Liver (tissue), 9 donors: ENCODE results near the gene SLC37A4. TPM values are rescaled to one million over a fixed set of nuclear protein-coding genes. Genes with fewer than 3 reads are reported as not detected.

Source experiments
- DNase-seq: peaks from one replicate; pipeline ENCODE4 v3.0.0-alpha.2; 2017; ENCODE audit warnings: low spot score
- H3K27ac ChIP-seq, 2 donors: one replicate each; pipeline ENCODE4 v1.7.0; 2013; ENCODE audit warnings: inconsistent platforms in 2 of 2, low read length in 2 of 2, control low read depth in 1 of 2, low read depth in 1 of 2, mild to moderate bottlenecking in 1 of 2
- H3K27me3 ChIP-seq, 4 donors: one replicate each; pipeline versions ENCODE4 v1.6.1 to v1.7.0; 2013; ENCODE audit warnings: low read length in 3 of 4, inconsistent platforms in 1 of 4, mild to moderate bottlenecking in 1 of 4, moderate library complexity in 1 of 4; ENCODE audit not compliant: control insufficient read depth in 4 of 4, insufficient read depth in 4 of 4
- H3K36me3 ChIP-seq, 4 donors: one replicate each; pipeline versions ENCODE4 v1.6.1 to v1.7.0; 2013; ENCODE audit warnings: low read length in 3 of 4, mild to moderate bottlenecking in 3 of 4, low read depth in 1 of 4, moderate library complexity in 1 of 4; ENCODE audit not compliant: control insufficient read depth in 4 of 4, insufficient read depth in 3 of 4
- H3K4me1 ChIP-seq, 4 donors: one replicate each; pipeline versions ENCODE4 v1.6.1 to v1.7.0; 2013; ENCODE audit warnings: low read length in 3 of 4, mild to moderate bottlenecking in 3 of 4, moderate library complexity in 1 of 4; ENCODE audit not compliant: control insufficient read depth in 4 of 4, insufficient read depth in 4 of 4
- H3K4me3 ChIP-seq, 3 donors: one replicate each; pipeline versions ENCODE4 v1.6.1 to v1.7.0; 2013; ENCODE audit warnings: low read length in 3 of 3, control low read depth in 1 of 3, low read depth in 1 of 3, mild to moderate bottlenecking in 1 of 3
- H3K9ac ChIP-seq, 2 donors: one replicate each; pipeline ENCODE4 v1.7.0; 2013; ENCODE audit warnings: low read length in 2 of 2, mild to moderate bottlenecking in 2 of 2, moderate library complexity in 2 of 2, control low read depth in 1 of 2, low read depth in 1 of 2
- H3K9me3 ChIP-seq, 4 donors: one replicate each; pipeline versions ENCODE4 v1.6.1 to v1.7.0; 2013; ENCODE audit warnings: low read length in 3 of 4; ENCODE audit not compliant: control insufficient read depth in 4 of 4
- ATF3 ChIP-seq: IDR thresholded peaks from 2 replicates; pipeline ENCODE4 v1.6.1; 2016; ENCODE audit warnings: antibody characterized with exemption
- EGR1 ChIP-seq, 2 donors: IDR thresholded peaks; 2 replicates each; pipeline ENCODE4 v1.6.1; 2016 to 2018; ENCODE audit warnings: antibody characterized with exemption in 2 of 2, low read depth in 2 of 2
- FOXA1 ChIP-seq: IDR thresholded peaks from 2 replicates; pipeline ENCODE4 v1.6.1; 2016; ENCODE audit warnings: antibody characterized with exemption
- FOXA2 ChIP-seq: IDR thresholded peaks from 2 replicates; pipeline ENCODE4 v1.6.1; 2016; ENCODE audit warnings: antibody characterized with exemption
- HNF4A ChIP-seq, 2 donors: conservative IDR thresholded peaks; 2 replicates each; pipeline ENCODE4 v1.6.1; 2016; ENCODE audit warnings: antibody characterized with exemption in 2 of 2, mild to moderate bottlenecking in 2 of 2
- HNF4G ChIP-seq: IDR thresholded peaks from 2 replicates; pipeline ENCODE4 v1.6.1; 2016; ENCODE audit warnings: antibody characterized with exemption
- JUND ChIP-seq, 2 donors: IDR thresholded peaks; 2 replicates each; pipeline ENCODE4 v1.6.1; 2016; ENCODE audit warnings: antibody characterized with exemption in 2 of 2
- NR2F2 ChIP-seq: IDR thresholded peaks from 2 replicates; pipeline ENCODE4 v1.6.1; 2016; ENCODE audit warnings: antibody characterized with exemption
- RAD21 ChIP-seq, 2 donors: IDR thresholded peaks; 2 replicates each; pipeline ENCODE4 v1.6.1; 2016; ENCODE audit warnings: antibody characterized with exemption in 2 of 2, mild to moderate bottlenecking in 2 of 2
- RXRA ChIP-seq, 2 donors: IDR thresholded peaks; 2 replicates each; pipeline ENCODE4 v1.6.1; 2017 to 2018; ENCODE audit warnings: antibody characterized with exemption in 2 of 2, mild to moderate bottlenecking in 1 of 2
- SP1 ChIP-seq: IDR thresholded peaks from 2 replicates; pipeline ENCODE4 v1.6.1; 2018; ENCODE audit warnings: antibody characterized with exemption, mild to moderate bottlenecking
- TAF1 ChIP-seq: conservative IDR thresholded peaks from 2 replicates; pipeline ENCODE4 v1.6.1; 2016; ENCODE audit warnings: antibody characterized with exemption, mild to moderate bottlenecking
- WGBS: extraction: QIAGEN DNeasy Blood & Tissue Kit; methylation state at CpG from one replicate; pipeline ENCODE4 v1.1.7; 2013; 5-methylcytosine and 5-hydroxymethylcytosine counted together
- polyA plus RNA-seq, 2 donors: library from polyadenylated mRNA; stranded (reverse) in 1 of 2; unstranded in 1 of 2; fragments of 200-250 nt in 1 of 2; fragments of >200 nt in 1 of 2; fragmentation: Nextera tagmentation in 1 of 2; extraction: Ambion mirVana in 1 of 2; gene quantifications; one replicate each; pipeline versions ENCODE4 v1.2.1 to v1.2.3, GENCODE V29; 2013 to 2015
- total RNA-seq, 2 donors: library from RNA; depleted of rRNA; stranded (reverse); fragments of >200 nt; gene quantifications; one replicate each; pipeline ENCODE4 v1.2.3, GENCODE V29; 2014
- TF ChIP-seq, protein P1 (sequence below): IDR thresholded peaks from 2 replicates; pipeline ENCODE4 v1.6.1; 2016; ENCODE audit warnings: antibody characterized with exemption
- TF ChIP-seq, protein P2 (sequence below): fragments of 150-350 bp; IDR thresholded peaks from 2 replicates; pipeline ENCODE4 v1.5.1; 2017; ENCODE audit warnings: improper control_type of control experiment, low read depth, low read length; ENCODE audit not compliant: missing input control
- TF ChIP-seq, protein P3 (sequence below): IDR thresholded peaks from 2 replicates; pipeline ENCODE4 v1.6.1; 2016; ENCODE audit warnings: antibody characterized with exemption
- TF ChIP-seq, protein P4 (sequence below): IDR thresholded peaks from 2 replicates; pipeline ENCODE4 v1.6.1; 2016; ENCODE audit warnings: antibody characterized with exemption, mild to moderate bottlenecking
- donor health status: healthy.
- donor health status: healthy.
- donor health status: healthy.
- donor health status: healthy.
- donor health status: healthy.

The SLC37A4 gene
- total and polyA plus RNA-seq, 4 donors, result 62.7 to 184 (median 96.3) TPM

DNA sequence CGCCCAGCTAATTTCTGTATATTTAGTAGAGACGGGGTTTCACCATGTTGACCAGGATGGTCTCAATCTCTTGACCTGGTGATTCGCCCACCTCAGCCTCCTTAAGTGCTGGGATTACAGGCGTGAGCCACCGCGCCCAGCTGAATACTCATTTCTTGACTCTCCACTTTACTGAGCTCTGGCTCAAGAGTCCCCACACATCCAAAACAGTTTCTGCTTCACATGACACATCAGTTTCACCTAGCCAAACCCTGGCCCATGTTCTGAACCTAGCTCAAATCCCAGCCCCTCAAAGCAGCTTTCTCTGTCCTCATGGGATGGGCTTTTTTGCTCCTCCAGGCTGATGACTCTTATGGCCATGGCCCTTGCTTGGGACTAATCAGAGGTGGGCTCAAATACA is 16.5 kb upstream of the SLC37A4 start:
- 94% methylated on average over 6 of the region's 6 CpGs for WGBS
- Histone ChIP-seq H3K9me3 (no peaks in the 10 kb centered on the region), H3K9ac (no peak overlapping the region), H3K27me3 (no peaks in the 10 kb centered on the region), H3K27ac (no peak overlapping the region), H3K36me3 (peaks cover 30 to 73% (median 50%) of the 10 kb centered on the region in 4 donors), H3K4me1 (no peaks in the 10 kb centered on the region), H3K4me3 (no peak overlapping the region)
- TF ChIP-seq EGR1 (IDR thresholded peaks at IDR 0.05; ENCODE audit: low read depth in 2 of 2) (no peak), TAF1 (no peak), FOXA2 (no peak), RAD21 (IDR thresholded peaks at IDR 0.05) (no peak), ATF3 (no peak), SP1 (no peak), FOXA1 (no peak), HNF4G (no peak), HNF4A (conservative IDR thresholded peaks at IDR 0.05) (no peak), RXRA (IDR thresholded peaks at IDR 0.05) (no peak)
- TF ChIP-seq, protein P1, sequence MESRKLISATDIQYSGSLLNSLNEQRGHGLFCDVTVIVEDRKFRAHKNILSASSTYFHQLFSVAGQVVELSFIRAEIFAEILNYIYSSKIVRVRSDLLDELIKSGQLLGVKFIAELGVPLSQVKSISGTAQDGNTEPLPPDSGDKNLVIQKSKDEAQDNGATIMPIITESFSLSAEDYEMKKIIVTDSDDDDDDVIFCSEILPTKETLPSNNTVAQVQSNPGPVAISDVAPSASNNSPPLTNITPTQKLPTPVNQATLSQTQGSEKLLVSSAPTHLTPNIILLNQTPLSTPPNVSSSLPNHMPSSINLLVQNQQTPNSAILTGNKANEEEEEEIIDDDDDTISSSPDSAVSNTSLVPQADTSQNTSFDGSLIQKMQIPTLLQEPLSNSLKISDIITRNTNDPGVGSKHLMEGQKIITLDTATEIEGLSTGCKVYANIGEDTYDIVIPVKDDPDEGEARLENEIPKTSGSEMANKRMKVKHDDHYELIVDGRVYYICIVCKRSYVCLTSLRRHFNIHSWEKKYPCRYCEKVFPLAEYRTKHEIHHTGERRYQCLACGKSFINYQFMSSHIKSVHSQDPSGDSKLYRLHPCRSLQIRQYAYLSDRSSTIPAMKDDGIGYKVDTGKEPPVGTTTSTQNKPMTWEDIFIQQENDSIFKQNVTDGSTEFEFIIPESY, result no peak
- TF ChIP-seq, protein P2, sequence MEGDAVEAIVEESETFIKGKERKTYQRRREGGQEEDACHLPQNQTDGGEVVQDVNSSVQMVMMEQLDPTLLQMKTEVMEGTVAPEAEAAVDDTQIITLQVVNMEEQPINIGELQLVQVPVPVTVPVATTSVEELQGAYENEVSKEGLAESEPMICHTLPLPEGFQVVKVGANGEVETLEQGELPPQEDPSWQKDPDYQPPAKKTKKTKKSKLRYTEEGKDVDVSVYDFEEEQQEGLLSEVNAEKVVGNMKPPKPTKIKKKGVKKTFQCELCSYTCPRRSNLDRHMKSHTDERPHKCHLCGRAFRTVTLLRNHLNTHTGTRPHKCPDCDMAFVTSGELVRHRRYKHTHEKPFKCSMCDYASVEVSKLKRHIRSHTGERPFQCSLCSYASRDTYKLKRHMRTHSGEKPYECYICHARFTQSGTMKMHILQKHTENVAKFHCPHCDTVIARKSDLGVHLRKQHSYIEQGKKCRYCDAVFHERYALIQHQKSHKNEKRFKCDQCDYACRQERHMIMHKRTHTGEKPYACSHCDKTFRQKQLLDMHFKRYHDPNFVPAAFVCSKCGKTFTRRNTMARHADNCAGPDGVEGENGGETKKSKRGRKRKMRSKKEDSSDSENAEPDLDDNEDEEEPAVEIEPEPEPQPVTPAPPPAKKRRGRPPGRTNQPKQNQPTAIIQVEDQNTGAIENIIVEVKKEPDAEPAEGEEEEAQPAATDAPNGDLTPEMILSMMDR, result no peak
- TF ChIP-seq, protein P3, sequence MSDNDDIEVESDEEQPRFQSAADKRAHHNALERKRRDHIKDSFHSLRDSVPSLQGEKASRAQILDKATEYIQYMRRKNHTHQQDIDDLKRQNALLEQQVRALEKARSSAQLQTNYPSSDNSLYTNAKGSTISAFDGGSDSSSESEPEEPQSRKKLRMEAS, result no peak
- no peak for DNase-seq

DNA sequence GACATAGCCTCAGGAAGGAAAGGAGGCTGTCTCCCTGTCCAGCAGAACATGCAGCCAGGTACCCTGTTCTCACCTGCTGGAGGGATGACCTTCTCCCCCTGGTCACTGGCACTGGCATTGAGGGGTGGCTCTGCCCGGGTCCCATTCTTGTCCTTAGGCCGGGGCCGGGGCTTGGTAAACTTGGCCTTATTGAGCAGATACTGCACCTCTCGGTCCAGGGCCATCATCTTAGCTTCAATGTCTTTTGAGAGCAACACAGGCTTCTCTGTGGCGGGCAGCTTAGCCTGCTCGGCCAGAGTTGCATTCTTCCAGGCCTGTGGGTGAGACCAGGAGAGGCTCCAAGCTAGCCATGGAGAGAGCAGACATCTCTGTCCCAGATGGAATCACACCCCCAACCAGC is 15.8 kb upstream of the SLC37A4 start:
- DNase-seq, result no peak
- Histone ChIP-seq H3K4me3 (no peak overlapping the region), H3K36me3 (peaks cover 27 to 66% (median 43%) of the 10 kb centered on the region in 4 donors), H3K4me1 (no peaks in the 10 kb centered on the region), H3K27me3 (no peaks in the 10 kb centered on the region), H3K9me3 (no peaks in the 10 kb centered on the region), H3K27ac (no peak overlapping the region), H3K9ac (no peak overlapping the region)
- WGBS, result 95% methylated on average over 6 of the region's 6 CpGs
- TF ChIP-seq HNF4A (conservative IDR thresholded peaks at IDR 0.05) (no peak), FOXA1 (no peak), HNF4G (no peak), RAD21 (IDR thresholded peaks at IDR 0.05) (no peak), JUND (IDR thresholded peaks at IDR 0.05) (no peak), EGR1 (IDR thresholded peaks at IDR 0.05; ENCODE audit: low read depth in 2 of 2) (no peak), NR2F2 (no peak), RXRA (IDR thresholded peaks at IDR 0.05) (no peak)
- TF ChIP-seq, protein P4, sequence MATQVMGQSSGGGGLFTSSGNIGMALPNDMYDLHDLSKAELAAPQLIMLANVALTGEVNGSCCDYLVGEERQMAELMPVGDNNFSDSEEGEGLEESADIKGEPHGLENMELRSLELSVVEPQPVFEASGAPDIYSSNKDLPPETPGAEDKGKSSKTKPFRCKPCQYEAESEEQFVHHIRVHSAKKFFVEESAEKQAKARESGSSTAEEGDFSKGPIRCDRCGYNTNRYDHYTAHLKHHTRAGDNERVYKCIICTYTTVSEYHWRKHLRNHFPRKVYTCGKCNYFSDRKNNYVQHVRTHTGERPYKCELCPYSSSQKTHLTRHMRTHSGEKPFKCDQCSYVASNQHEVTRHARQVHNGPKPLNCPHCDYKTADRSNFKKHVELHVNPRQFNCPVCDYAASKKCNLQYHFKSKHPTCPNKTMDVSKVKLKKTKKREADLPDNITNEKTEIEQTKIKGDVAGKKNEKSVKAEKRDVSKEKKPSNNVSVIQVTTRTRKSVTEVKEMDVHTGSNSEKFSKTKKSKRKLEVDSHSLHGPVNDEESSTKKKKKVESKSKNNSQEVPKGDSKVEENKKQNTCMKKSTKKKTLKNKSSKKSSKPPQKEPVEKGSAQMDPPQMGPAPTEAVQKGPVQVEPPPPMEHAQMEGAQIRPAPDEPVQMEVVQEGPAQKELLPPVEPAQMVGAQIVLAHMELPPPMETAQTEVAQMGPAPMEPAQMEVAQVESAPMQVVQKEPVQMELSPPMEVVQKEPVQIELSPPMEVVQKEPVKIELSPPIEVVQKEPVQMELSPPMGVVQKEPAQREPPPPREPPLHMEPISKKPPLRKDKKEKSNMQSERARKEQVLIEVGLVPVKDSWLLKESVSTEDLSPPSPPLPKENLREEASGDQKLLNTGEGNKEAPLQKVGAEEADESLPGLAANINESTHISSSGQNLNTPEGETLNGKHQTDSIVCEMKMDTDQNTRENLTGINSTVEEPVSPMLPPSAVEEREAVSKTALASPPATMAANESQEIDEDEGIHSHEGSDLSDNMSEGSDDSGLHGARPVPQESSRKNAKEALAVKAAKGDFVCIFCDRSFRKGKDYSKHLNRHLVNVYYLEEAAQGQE, result no peak
- TF ChIP-seq, protein P3, result no peak
- TF ChIP-seq, protein P2, result no peak
